Lung (tissue), 12 donors: ENCODE measurements around the gene GPATCH2. TPM values are rescaled to one million over a fixed set of nuclear protein-coding genes. Genes with fewer than 3 reads are reported as not detected.

Experiments
- ATAC-seq: fragments of 200-7000 bp; cut with Tn5 transposase; one replicate; pipeline ENCODE4 v1.9.1; 2020; ENCODE audit warnings: moderate number of reproducible peaks; ENCODE audit not compliant: insufficient read depth, low FRiP score
- DNase-seq, 3 donors: peaks; one replicate each; pipeline ENCODE4 v3.0.0-alpha.2; 2013 to 2017
- H3K27ac ChIP-seq, 2 donors: one replicate each; pipeline ENCODE4 v1.5.1; 2013; ENCODE audit warnings: mild to moderate bottlenecking in 2 of 2, moderate library complexity in 2 of 2, control low read depth in 1 of 2, inconsistent platforms in 1 of 2, low read depth in 1 of 2, low read length in 1 of 2
- H3K27me3 ChIP-seq, 3 donors: one replicate each; pipeline ENCODE4 v1.5.1; 2013; ENCODE audit warnings: low read length in 2 of 3; ENCODE audit not compliant: control insufficient read depth in 3 of 3, insufficient read depth in 3 of 3
- H3K36me3 ChIP-seq, 4 donors: one replicate each; pipeline ENCODE4 v1.5.1; 2013; ENCODE audit warnings: low read length in 4 of 4, mild to moderate bottlenecking in 1 of 4, moderate library complexity in 1 of 4; ENCODE audit not compliant: control insufficient read depth in 4 of 4, insufficient read depth in 4 of 4
- H3K4me1 ChIP-seq, 5 donors: one replicate each; pipeline ENCODE4 v1.5.1; 2013; ENCODE audit warnings: low read length in 5 of 5, mild to moderate bottlenecking in 2 of 5, moderate library complexity in 1 of 5; ENCODE audit not compliant: control insufficient read depth in 5 of 5, insufficient read depth in 5 of 5
- H3K4me3 ChIP-seq: one replicate; pipeline ENCODE4 v1.5.1; 2013; ENCODE audit warnings: mild to moderate bottlenecking, control low read depth, moderate library complexity
- H3K9ac ChIP-seq, 2 donors: one replicate each; pipeline ENCODE4 v1.5.1; 2013; ENCODE audit warnings: low read length in 2 of 2, control low read depth in 1 of 2; ENCODE audit not compliant: insufficient read depth in 1 of 2
- H3K9me3 ChIP-seq, 4 donors: one replicate each; pipeline ENCODE4 v1.5.1; 2013; ENCODE audit warnings: low read length in 3 of 4, mild to moderate bottlenecking in 1 of 4, moderate library complexity in 1 of 4; ENCODE audit not compliant: control insufficient read depth in 4 of 4, insufficient read depth in 3 of 4
- CTCF ChIP-seq: IDR thresholded peaks from 2 replicates; pipeline ENCODE4 v1.5.1; 2012; ENCODE audit warnings: mild to moderate bottlenecking; ENCODE audit errors: control extremely low read depth, extremely low read depth
- WGBS, 2 donors: extraction: QIAGEN DNeasy Blood & Tissue Kit; methylation state at CpG; one replicate each; pipeline ENCODE4 v1.1.7; 2013; 5-methylcytosine and 5-hydroxymethylcytosine counted together
- polyA plus RNA-seq, 2 donors: library from polyadenylated mRNA; stranded (reverse); fragments of 200-250 nt; gene quantifications; one replicate each; pipeline ENCODE4 v1.2.1, GENCODE V29; 2013
- total RNA-seq, 2 donors: library from RNA; depleted of rRNA in 1 of 2; stranded (reverse); fragments of >200 nt in 1 of 2; gene quantifications; one replicate each; pipeline ENCODE4 v1.2.1, GENCODE V29; 2014 to 2021
- donor health status: control.
- donor health status: control.
- donor health status: Bipolar disorder and iron deficiency.
- donor health status: healthy.
- donor health status: DM: yes; HTN: yes; CAD: no.

Gene GPATCH2
- total and polyA plus RNA-seq, 4 donors = 3.2 to 31.0 (median 8.3) TPM

- Histone ChIP-seq H3K4me1 (peaks cover 0 to 7% (median 0%) of the 10 kb centered on the region in 5 donors), H3K27me3 (no peaks in the 10 kb centered on the region), H3K27ac (no peak overlapping the region), H3K36me3 (no peaks in the 10 kb centered on the region), H3K9me3 (no peaks in the 10 kb centered on the region), H3K9ac (no peak overlapping the region), H3K4me3 (no peak overlapping the region)
- ATAC-seq = no peak
- WGBS, 2 donors = 93 to 97% methylated on average over 2 of the region's 2 CpGs
- TF ChIP-seq CTCF = no peak
- no peak for DNase-seq
Measured at GRCh38 chr1:217527151-217527550, 103.7 kb downstream of the GPATCH2 start.

- Histone ChIP-seq H3K4me3 (no peak overlapping the region), H3K36me3 (no peaks in the 10 kb centered on the region), H3K4me1 (peaks cover 0 to 7% (median 0%) of the 10 kb centered on the region in 5 donors), H3K27me3 (no peaks in the 10 kb centered on the region), H3K27ac (no peak overlapping the region), H3K9ac (no peak overlapping the region), H3K9me3 (no peaks in the 10 kb centered on the region)
- 98 to 100% methylated on average over 1 of the region's 1 CpG for WGBS, 2 donors
- ATAC-seq (no peak), DNase-seq (no peak)
- no peak for TF ChIP-seq CTCF
Measured at GRCh38 chr1:217526636-217527035, 104.3 kb downstream of the GPATCH2 start.

GRCh38 chr1:217525773-217526490, 105.0 kb downstream of the GPATCH2 start:
- no peaks in the 10 kb centered on the region for H3K9me3 ChIP-seq
- H3K36me3 ChIP-seq = no peaks in the 10 kb centered on the region
- DNase-seq (no peak), ATAC-seq (no peak)
- no peak overlapping the region for H3K4me3 ChIP-seq
- H3K27ac ChIP-seq = no peak overlapping the region
- 76 to 90% methylated on average over 3 of the region's 3 CpGs for WGBS, 2 donors
- peaks cover 0 to 7% (median 0%) of the 10 kb centered on the region in 5 donors for H3K4me1 ChIP-seq
- no peaks in the 10 kb centered on the region for H3K27me3 ChIP-seq
- no peak overlapping the region for H3K9ac ChIP-seq
- no peak for TF ChIP-seq CTCF
